Neutrophil (primary cell): ENCODE measurements around the gene CPNE2.

Source experiments
- H3K27ac ChIP-seq: fragments of 200-600 bp; sonication (generic); 2 replicates; pipeline ENCODE4 v1.5.1; 2016; ENCODE audit warnings: mild to moderate bottlenecking, moderate library complexity
- H3K27me3 ChIP-seq: fragments of 200-600 bp; sonication (generic); 2 replicates; pipeline ENCODE4 v1.6.0; 2016; ENCODE audit warnings: mild to moderate bottlenecking
- H3K36me3 ChIP-seq: fragments of 200-600 bp; sonication (generic); 2 replicates; pipeline ENCODE4 v1.5.1; 2017
- H3K4me1 ChIP-seq, 2 experiments: fragments of 200-600 bp in 1 of 2; sonication (generic) in 1 of 2; 1 replicate in 1 of 2; 2 replicates in 1 of 2; pipeline versions ENCODE4 v1.5.1 to v1.6.1; 2013 to 2016; ENCODE audit warnings: low read depth in 1 of 2, low read length in 1 of 2, mild to moderate bottlenecking in 1 of 2, moderate library complexity in 1 of 2; ENCODE audit not compliant: control insufficient read depth in 1 of 2, insufficient read depth in 1 of 2
- H3K4me3 ChIP-seq, 2 experiments: fragments of 200-600 bp in 1 of 2; sonication (generic) in 1 of 2; 1 replicate in 1 of 2; 2 replicates in 1 of 2; pipeline ENCODE4 v1.5.1; 2013 to 2016; ENCODE audit warnings: low read depth in 1 of 2, low read length in 1 of 2, mild to moderate bottlenecking in 1 of 2, moderate library complexity in 1 of 2
- H3K9me3 ChIP-seq: fragments of 200-600 bp; sonication (generic); 2 replicates; pipeline ENCODE4 v1.5.1; 2016
- TF ChIP-seq, protein P1 (sequence below): fragments of 200-600 bp; sonication (generic); IDR thresholded peaks from 2 replicates; pipeline ENCODE4 v1.5.1; 2016; ENCODE audit warnings: antibody characterized with exemption

The CPNE2 gene

GRCh38 chr16:57192146-57192545 lies 99.8 kb downstream of the CPNE2 start:
- Histone ChIP-seq H3K36me3 (no peaks in the 10 kb centered on the region), H3K27ac (no peak overlapping the region), H3K9me3 (no peaks in the 10 kb centered on the region), H3K4me3 (no peak overlapping the region), H3K4me1 (peaks cover 8 to 9% of the 10 kb centered on the region in 2 experiments), H3K27me3 (no peaks in the 10 kb centered on the region)
- TF ChIP-seq, protein P1, sequence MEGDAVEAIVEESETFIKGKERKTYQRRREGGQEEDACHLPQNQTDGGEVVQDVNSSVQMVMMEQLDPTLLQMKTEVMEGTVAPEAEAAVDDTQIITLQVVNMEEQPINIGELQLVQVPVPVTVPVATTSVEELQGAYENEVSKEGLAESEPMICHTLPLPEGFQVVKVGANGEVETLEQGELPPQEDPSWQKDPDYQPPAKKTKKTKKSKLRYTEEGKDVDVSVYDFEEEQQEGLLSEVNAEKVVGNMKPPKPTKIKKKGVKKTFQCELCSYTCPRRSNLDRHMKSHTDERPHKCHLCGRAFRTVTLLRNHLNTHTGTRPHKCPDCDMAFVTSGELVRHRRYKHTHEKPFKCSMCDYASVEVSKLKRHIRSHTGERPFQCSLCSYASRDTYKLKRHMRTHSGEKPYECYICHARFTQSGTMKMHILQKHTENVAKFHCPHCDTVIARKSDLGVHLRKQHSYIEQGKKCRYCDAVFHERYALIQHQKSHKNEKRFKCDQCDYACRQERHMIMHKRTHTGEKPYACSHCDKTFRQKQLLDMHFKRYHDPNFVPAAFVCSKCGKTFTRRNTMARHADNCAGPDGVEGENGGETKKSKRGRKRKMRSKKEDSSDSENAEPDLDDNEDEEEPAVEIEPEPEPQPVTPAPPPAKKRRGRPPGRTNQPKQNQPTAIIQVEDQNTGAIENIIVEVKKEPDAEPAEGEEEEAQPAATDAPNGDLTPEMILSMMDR = no peak

DNA sequence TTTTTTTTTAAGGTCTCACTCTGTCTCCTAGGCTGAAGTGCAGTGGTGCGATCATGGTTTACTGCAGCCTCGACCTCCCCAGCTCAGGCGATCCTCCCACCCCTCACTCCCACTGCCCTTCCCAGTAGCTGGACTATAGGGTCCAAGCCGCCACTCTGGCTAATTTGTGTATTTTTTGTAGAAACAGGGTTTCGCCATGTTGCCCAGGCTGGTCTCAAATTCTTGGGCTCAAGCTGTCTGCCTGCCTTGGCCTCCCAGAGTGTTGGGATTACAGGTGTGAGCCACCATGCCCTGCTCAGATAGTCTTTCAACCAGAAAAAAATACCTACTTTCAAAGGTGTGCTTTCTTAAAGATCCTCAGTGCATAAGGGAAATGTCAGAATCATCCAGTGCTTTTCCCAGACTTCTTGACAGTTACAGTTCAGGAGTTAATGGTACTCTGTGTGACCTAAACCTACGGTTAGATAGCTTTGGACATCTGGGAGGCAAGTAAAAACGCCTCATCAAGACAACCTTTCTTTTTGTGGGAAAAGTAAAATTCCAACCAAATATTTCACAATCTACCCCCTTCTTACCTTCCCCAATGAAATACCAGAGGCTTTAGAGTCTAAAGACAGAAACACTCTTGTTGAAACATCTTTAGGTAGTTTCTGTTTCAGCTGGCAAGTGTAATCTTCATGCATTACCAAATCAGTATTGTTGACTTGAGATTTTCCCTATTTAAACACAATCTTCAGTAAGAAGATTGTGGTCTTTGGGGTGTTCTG lies 100.5 kb downstream of the CPNE2 start:
- Histone ChIP-seq H3K27ac (no peak overlapping the region), H3K4me1 (peaks cover under 1 to 2% of the 10 kb centered on the region in 2 experiments), H3K36me3 (no peaks in the 10 kb centered on the region), H3K9me3 (no peaks in the 10 kb centered on the region), H3K27me3 (no peaks in the 10 kb centered on the region), H3K4me3 (no peak overlapping the region)
- TF ChIP-seq, protein P1 = no peak

DNA sequence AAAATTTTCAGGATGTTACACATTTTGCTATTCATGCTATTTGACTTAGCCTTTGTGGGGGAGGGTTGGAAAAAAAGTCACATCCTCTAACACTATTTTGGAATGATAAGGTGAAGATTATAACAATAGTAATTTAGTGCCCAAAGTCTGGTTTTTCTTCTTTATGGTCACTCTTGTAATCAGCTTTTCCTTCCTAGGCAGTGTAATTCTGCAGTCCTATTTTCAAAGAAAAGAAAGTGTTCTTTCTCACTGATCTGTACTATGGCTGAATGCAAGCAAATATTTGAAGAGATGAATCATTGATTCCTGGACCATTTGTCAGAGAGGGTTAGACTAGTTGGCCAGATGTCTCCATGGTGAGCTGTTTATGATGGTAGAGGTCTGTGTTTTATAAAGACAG lies 102.1 kb downstream of the CPNE2 start:
- Histone ChIP-seq H3K4me3 (no peak overlapping the region), H3K36me3 (no peaks in the 10 kb centered on the region), H3K4me1 (no peaks in the 10 kb centered on the region), H3K27ac (no peak overlapping the region), H3K9me3 (no peaks in the 10 kb centered on the region), H3K27me3 (no peaks in the 10 kb centered on the region)
- TF ChIP-seq, protein P1 = no peak

DNA sequence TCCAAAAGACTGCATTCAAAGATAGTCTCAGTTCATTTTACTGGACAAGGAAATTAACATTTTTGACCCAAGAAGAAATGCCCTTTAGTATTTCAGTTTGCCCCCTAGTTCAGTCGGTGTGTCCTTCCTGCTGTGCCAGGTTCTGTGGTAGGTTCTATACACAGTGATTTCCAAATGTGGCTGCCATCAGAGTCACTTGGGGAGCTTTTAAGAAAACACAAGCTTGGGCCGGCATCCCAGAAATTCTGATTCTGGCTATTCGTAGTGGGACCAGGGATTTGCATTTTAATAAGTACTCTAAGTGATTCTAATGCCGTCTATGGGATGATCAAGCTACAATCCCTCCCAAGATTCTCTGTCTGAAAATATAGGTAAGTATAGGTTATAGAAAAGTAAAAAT lies 103.9 kb downstream of the CPNE2 start:
- Histone ChIP-seq H3K4me1 (no peaks in the 10 kb centered on the region), H3K4me3 (no peak overlapping the region), H3K9me3 (no peaks in the 10 kb centered on the region), H3K27ac (no peak overlapping the region), H3K36me3 (no peaks in the 10 kb centered on the region), H3K27me3 (no peaks in the 10 kb centered on the region)
- TF ChIP-seq, protein P1 = no peak

DNA sequence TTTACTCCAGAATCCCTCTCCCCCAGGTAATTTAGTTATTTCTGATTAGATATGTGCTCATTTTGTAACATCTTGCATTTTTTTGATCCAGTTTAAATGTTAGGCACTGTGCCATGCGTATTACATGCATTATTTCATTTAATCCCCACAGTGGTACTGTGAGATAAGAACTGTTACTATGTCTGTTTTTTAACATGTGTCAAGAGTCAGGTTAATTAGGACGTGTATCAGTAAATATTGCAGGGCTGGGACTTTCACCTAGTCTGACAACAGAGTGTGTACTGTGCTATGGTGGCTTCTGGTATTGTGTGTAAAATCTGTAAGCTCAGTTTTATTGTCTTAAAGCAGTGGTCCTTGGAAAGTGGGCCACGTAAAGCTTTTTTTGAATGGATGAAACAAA lies 104.4 kb downstream of the CPNE2 start:
- TF ChIP-seq, protein P1 = no peak
- Histone ChIP-seq H3K4me3 (no peak overlapping the region), H3K27me3 (no peaks in the 10 kb centered on the region), H3K9me3 (no peaks in the 10 kb centered on the region), H3K4me1 (no peaks in the 10 kb centered on the region), H3K27ac (no peak overlapping the region), H3K36me3 (no peaks in the 10 kb centered on the region)
